Coronary artery (tissue), 2 donors: ENCODE data around the gene SLC35F4.

Experiments used
- DNase-seq: peaks from one replicate; pipeline ENCODE4 v3.0.0-alpha.2; 2017; ENCODE audit warnings: low spot score
- H3K27ac ChIP-seq, 2 donors: fragments of 200-600 bp; sonication (generic); one replicate each; pipeline ENCODE4 v1.5.1; 2016 to 2019
- H3K4me3 ChIP-seq: fragments of 200-600 bp; sonication (generic); 2 replicates; pipeline ENCODE4 v1.5.1; 2016; ENCODE audit warnings: mild to moderate bottlenecking, moderate library complexity
- TF ChIP-seq, protein P1 (sequence below): fragments of 200-600 bp; sonication (generic); IDR thresholded peaks from one replicate; pipeline ENCODE4 v1.5.1; 2019; ENCODE audit warnings: antibody characterized with exemption

SLC35F4 gene

DNA sequence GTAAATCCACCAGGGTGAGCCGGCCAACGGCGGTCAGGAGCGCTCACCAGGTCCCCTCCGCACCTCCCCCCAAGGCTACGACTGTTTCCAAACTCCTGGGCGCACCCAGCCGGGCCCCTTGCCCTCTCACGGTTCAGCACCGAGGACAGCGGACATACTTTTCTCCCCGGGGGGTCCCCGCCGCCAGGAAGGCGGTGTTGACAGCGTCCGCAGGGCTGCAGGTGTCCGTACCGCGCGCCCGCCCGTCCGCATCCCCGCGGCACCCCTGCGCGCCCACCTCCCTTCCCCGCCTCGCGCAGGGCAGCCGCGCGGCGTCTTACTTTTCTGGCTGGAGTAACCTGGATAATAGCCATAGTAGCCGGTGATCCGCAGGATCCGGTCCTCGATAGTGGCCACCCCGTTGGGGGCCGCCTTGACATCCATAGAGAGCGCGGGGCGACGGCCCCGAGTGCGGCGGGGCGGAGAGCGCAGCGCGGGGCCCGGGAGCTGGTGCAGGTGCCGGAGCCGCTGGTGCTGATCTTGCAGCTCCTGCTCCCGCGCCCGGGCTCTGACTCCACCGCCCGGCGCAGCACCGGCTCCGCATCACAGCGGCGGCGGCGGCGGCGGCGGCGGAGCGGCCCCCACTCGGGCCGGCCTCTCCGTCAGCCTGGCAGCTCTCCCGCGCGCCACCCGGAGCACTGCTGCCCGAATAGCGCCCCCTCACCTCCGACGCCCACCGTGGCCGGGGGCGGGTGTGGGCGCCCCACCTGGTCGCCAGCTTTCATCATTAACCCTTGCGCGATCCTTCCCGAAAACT lies at the start of gene SLC35F4:
Gene SLC35F4, minus strand, starts transcription at position 690 of the 796 bp plus-strand sequence.
- DNase-seq = no peak
- Histone ChIP-seq H3K4me3 (peak within 1 kb of the TSS; percentile 60), H3K27ac (no peak within 1 kb of the TSS)
- TF ChIP-seq, protein P1, sequence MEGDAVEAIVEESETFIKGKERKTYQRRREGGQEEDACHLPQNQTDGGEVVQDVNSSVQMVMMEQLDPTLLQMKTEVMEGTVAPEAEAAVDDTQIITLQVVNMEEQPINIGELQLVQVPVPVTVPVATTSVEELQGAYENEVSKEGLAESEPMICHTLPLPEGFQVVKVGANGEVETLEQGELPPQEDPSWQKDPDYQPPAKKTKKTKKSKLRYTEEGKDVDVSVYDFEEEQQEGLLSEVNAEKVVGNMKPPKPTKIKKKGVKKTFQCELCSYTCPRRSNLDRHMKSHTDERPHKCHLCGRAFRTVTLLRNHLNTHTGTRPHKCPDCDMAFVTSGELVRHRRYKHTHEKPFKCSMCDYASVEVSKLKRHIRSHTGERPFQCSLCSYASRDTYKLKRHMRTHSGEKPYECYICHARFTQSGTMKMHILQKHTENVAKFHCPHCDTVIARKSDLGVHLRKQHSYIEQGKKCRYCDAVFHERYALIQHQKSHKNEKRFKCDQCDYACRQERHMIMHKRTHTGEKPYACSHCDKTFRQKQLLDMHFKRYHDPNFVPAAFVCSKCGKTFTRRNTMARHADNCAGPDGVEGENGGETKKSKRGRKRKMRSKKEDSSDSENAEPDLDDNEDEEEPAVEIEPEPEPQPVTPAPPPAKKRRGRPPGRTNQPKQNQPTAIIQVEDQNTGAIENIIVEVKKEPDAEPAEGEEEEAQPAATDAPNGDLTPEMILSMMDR = no peak

DNA sequence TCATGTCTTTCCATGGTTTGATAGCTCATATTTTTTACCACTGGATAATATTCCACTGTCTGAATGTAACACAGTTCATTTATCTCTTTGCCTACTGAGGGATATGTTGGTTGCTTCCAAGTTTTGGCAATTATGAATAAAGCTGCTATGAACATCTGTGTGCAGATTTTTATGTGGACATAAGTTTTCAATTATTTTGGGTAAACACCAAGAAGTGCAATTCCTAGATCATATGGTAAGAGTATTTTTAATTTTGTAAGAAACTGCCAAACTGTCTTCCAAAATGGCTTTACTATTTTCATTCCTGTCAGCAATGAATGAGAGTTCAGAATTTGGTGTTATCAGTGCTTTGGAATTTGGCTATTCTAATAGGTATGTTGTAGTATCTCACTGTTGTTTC lies 43.7 kb upstream of the SLC35F4 start:
- H3K27ac ChIP-seq = no peak overlapping the region
- TF ChIP-seq, protein P1 = no peak
- H3K4me3 ChIP-seq = no peak overlapping the region
- no peak for DNase-seq

DNA sequence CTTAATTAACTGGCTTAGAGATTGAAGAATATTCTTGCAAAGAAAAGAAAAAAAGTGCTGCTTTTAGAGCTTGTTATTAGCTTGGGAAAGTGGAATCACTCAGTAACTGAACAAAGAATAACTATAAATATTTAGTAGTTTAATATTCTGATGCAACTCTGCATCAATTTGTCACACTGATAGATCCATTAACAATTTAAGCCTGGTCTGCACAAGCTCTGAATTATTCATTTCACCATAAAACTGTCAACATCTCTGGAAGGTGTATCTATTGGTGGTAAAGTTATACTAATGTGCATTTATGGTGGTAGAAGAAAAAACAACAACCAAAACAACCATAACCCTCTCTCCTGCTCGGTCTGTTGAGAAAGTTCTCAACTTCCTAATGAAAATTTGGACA lies 38.1 kb upstream of the SLC35F4 start:
- Histone ChIP-seq H3K4me3 (no peak overlapping the region), H3K27ac (no peak overlapping the region)
- TF ChIP-seq, protein P1 = no peak
- DNase-seq = no peak

DNA sequence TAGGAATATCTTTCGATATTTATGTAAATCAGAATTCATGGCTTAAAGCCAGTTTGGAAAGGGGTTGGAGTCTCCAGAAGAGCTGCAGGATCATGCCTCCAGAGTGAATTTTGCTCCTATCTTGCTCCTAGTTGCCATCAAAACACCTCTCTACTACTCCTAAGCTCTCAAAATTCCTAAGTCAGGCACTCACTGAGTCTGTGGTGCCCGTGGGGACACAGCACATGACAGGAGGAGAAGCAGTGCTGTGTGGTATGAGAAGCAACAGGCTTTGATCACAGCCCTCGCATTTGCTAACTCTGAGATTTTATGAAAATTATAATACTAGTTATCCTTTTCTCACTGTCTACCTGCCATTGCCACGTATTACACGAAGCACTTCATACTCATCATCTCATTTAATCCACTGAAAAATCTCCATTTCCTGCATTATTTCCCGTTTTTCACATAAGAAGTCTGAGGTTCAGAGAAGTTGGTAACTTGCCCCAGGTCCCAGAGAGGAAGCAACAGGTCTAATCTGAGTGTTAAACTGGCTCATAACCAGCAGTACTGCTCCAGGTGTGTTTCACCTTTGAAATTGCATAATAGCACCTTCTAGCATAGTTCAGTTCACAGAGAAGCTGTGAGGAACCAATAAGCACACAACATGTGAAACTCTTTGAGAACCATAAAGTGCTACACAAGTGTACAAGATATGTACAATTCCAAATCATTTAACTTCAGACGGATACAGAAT lies 33.1 kb upstream of the SLC35F4 start:
- no peak overlapping the region for H3K4me3 ChIP-seq
- H3K27ac ChIP-seq = no peak overlapping the region
- DNase-seq = no peak
- TF ChIP-seq, protein P1 = no peak

DNA sequence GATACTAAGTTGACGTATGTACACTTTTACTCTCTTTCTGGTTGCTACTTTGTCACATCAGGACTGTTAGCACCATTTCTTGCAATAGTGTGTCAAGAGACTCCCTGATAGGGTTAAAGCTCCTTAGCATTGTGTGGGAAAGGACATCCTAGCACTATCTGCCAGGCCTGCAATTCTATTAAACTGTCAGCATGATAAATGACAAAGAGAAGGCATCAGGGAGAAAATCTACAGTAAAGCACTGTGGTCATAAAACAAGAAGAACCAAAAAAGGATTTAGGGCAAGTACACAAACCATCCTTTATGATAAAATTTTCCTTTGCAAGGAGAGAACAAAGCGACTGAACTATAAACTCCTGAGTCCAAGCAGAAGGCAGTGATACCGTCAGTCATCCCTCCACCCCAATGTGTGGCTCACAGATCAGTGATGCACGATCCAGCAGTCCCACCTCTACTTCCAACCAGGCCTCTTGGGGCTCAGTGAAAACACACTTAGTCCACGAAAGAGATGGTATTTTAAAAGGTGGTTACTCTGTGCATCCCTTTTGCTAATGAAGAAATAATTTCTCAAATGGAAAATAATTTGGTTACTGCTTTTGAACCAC lies 31.4 kb upstream of the SLC35F4 start:
- TF ChIP-seq, protein P1 = no peak
- H3K4me3 ChIP-seq = no peak overlapping the region
- H3K27ac ChIP-seq = no peak overlapping the region
- DNase-seq = no peak

DNA sequence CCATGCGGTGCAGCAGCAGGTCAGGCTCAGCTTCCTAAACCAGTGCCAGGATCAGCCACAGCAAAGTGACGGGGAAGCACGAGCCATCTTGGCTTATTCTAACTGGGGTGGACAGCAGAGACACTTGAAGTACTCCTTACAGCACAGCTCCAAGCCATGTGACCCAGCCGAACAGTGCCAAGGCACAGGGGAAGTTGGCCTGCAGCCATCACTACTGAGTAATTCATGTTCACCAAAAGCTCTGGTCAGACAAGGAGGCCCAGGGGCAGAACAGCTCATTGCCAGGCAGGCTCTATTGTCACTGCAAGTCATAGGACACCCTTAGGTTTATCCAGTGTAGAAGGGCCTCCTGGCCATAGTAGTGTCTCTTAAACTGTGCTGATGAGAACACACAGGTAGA lies 23.4 kb upstream of the SLC35F4 start:
- TF ChIP-seq, protein P1 = no peak
- Histone ChIP-seq H3K4me3 (no peak overlapping the region), H3K27ac (no peak overlapping the region)
- DNase-seq = no peak
